MM.1S (cell line): ENCODE results near the gene BAZ1B.

Experiments used
- DNase-seq: peaks from one replicate; pipeline ENCODE4 v3.0.0-alpha.2; 2015
- H2AFZ ChIP-seq: fragments of 300-600 bp; sonication (generic); 2 replicates; pipeline ENCODE4 v1.6.0; 2016; ENCODE audit warnings: antibody characterized with exemption, low read length
- H3F3A ChIP-seq: fragments of 300-600 bp; sonication (generic); 2 replicates; pipeline ENCODE4 v1.6.1; 2016; ENCODE audit warnings: mild to moderate bottlenecking, antibody characterized with exemption, low read length, moderate library complexity, mixed read lengths; ENCODE audit not compliant: insufficient read depth
- H3K27ac ChIP-seq: fragments of 300-600 bp; sonication (generic); 2 replicates; pipeline ENCODE4 v1.5.1; 2016; ENCODE audit warnings: mild to moderate bottlenecking, low read length
- H3K27me3 ChIP-seq: fragments of 300-600 bp; sonication (generic); replicated peaks from 2 replicates; pipeline ENCODE4 v1.6.0; 2016; ENCODE audit warnings: low read length; ENCODE audit not compliant: insufficient read depth
- H3K36me3 ChIP-seq: fragments of 300-600 bp; sonication (generic); replicated peaks from 2 replicates; pipeline ENCODE4 v1.6.1; 2016; ENCODE audit warnings: mild to moderate bottlenecking, low read length, mixed read lengths; ENCODE audit not compliant: insufficient read depth
- H3K4me1 ChIP-seq: fragments of 300-600 bp; sonication (generic); 2 replicates; pipeline ENCODE4 v1.6.1; 2016; ENCODE audit warnings: low read length, mixed read lengths
- H3K4me2 ChIP-seq: fragments of 300-600 bp; sonication (generic); 2 replicates; pipeline ENCODE4 v1.6.0; 2016; ENCODE audit warnings: low read depth, low read length
- H3K4me3 ChIP-seq: fragments of 300-600 bp; sonication (generic); 2 replicates; pipeline ENCODE4 v1.5.1; 2016; ENCODE audit warnings: low read length, mixed read lengths
- H3K79me2 ChIP-seq: fragments of 300-600 bp; sonication (generic); 2 replicates; pipeline ENCODE4 v1.6.1; 2016; ENCODE audit warnings: mixed run types, low read length, mixed read lengths
- H3K9ac ChIP-seq: fragments of 300-600 bp; sonication (generic); 2 replicates; pipeline ENCODE4 v1.6.1; 2016; ENCODE audit warnings: low read length, mixed read lengths
- H3K9me2 ChIP-seq: fragments of 300-600 bp; sonication (generic); replicated peaks from 2 replicates; pipeline ENCODE4 v1.6.1; 2016; ENCODE audit warnings: mild to moderate bottlenecking, low read length, mixed read lengths; ENCODE audit not compliant: insufficient read depth
- H3K9me3 ChIP-seq: fragments of 300-600 bp; sonication (generic); replicated peaks from 2 replicates; pipeline ENCODE4 v1.6.1; 2016; ENCODE audit warnings: mild to moderate bottlenecking, low read length, mixed read lengths; ENCODE audit not compliant: insufficient read depth
- H4K20me1 ChIP-seq: fragments of 300-600 bp; sonication (generic); 2 replicates; pipeline ENCODE4 v1.6.1; 2016; ENCODE audit warnings: mild to moderate bottlenecking, low read length, moderate library complexity, mixed read lengths; ENCODE audit not compliant: insufficient read depth
- EZH2 ChIP-seq: fragments of 300-600 bp; sonication (generic); optimal IDR thresholded peaks from 2 replicates; pipeline ENCODE3; 2017; ENCODE audit warnings: low read depth, mild to moderate bottlenecking, antibody characterized with exemption, low read length, mixed read lengths
- EZH2phosphoT487 ChIP-seq: fragments of 300-600 bp; sonication (generic); IDR thresholded peaks from 2 replicates; pipeline ENCODE4 v1.6.1; 2018; ENCODE audit warnings: antibody characterized with exemption, low read length
- TF ChIP-seq, protein P1 (sequence below): fragments of 300-600 bp; sonication (generic); IDR thresholded peaks from 2 replicates; pipeline ENCODE4 v1.5.1; 2016; ENCODE audit warnings: antibody characterized with exemption, low read length, mixed read lengths

Gene BAZ1B

GRCh38 chr7:73391396-73391795, 130.7 kb downstream of the BAZ1B start:
- Histone ChIP-seq H3K27ac (no peak overlapping the region), H3K27me3 (no peaks in the 10 kb centered on the region), H4K20me1 (no peaks in the 10 kb centered on the region), H2AFZ (no peak overlapping the region), H3K4me3 (no peak overlapping the region), H3K4me1 (no peaks in the 10 kb centered on the region), H3K9me3 (no peaks in the 10 kb centered on the region), H3K9ac (no peak overlapping the region), H3K79me2 (no peaks in the 10 kb centered on the region), H3K9me2 (no peaks in the 10 kb centered on the region), H3F3A (no peaks in the 10 kb centered on the region), H3K4me2 (no peak overlapping the region), H3K36me3 (no peaks in the 10 kb centered on the region)
- DNase-seq = no peak
- TF ChIP-seq, protein P1, sequence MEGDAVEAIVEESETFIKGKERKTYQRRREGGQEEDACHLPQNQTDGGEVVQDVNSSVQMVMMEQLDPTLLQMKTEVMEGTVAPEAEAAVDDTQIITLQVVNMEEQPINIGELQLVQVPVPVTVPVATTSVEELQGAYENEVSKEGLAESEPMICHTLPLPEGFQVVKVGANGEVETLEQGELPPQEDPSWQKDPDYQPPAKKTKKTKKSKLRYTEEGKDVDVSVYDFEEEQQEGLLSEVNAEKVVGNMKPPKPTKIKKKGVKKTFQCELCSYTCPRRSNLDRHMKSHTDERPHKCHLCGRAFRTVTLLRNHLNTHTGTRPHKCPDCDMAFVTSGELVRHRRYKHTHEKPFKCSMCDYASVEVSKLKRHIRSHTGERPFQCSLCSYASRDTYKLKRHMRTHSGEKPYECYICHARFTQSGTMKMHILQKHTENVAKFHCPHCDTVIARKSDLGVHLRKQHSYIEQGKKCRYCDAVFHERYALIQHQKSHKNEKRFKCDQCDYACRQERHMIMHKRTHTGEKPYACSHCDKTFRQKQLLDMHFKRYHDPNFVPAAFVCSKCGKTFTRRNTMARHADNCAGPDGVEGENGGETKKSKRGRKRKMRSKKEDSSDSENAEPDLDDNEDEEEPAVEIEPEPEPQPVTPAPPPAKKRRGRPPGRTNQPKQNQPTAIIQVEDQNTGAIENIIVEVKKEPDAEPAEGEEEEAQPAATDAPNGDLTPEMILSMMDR = no peak
- TF ChIP-seq EZH2 (no peak), EZH2phosphoT487 (no peak)
